GM20000 (cell line): Measurements from ENCODE around the gene ERMN.

Source experiments
- DNase-seq: peaks from one replicate; pipeline ENCODE4 v3.0.0; 2012; ENCODE audit warnings: low spot score
- TF ChIP-seq, protein P1 (sequence below): IDR thresholded peaks from 2 replicates; pipeline ENCODE4 v1.5.1; 2012; ENCODE audit warnings: mild to moderate bottlenecking, control low read depth; ENCODE audit errors: extremely low read depth, missing control alignments

ERMN gene

DNA sequence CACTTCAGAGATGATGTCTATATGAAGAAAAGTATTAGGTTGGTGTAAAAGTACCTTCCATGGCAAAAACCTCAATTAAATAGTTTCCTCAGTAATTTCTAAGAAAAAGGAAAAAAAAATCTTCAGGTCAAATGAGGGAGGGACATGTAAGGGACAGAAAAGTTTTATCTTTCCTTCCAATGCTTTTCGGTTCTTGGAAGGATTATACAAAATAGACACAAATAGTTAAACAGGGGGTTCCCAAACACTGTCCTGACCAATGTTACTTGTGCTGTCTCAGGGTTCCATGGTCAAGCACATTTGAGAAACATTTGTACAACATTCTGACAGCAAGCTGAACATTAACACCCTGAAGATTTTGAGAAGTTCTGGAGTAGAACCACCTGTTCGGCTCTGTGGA, 22.0 kb downstream of the ERMN start:
- no peak for DNase-seq
- TF ChIP-seq, protein P1, sequence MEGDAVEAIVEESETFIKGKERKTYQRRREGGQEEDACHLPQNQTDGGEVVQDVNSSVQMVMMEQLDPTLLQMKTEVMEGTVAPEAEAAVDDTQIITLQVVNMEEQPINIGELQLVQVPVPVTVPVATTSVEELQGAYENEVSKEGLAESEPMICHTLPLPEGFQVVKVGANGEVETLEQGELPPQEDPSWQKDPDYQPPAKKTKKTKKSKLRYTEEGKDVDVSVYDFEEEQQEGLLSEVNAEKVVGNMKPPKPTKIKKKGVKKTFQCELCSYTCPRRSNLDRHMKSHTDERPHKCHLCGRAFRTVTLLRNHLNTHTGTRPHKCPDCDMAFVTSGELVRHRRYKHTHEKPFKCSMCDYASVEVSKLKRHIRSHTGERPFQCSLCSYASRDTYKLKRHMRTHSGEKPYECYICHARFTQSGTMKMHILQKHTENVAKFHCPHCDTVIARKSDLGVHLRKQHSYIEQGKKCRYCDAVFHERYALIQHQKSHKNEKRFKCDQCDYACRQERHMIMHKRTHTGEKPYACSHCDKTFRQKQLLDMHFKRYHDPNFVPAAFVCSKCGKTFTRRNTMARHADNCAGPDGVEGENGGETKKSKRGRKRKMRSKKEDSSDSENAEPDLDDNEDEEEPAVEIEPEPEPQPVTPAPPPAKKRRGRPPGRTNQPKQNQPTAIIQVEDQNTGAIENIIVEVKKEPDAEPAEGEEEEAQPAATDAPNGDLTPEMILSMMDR: no peak

DNA sequence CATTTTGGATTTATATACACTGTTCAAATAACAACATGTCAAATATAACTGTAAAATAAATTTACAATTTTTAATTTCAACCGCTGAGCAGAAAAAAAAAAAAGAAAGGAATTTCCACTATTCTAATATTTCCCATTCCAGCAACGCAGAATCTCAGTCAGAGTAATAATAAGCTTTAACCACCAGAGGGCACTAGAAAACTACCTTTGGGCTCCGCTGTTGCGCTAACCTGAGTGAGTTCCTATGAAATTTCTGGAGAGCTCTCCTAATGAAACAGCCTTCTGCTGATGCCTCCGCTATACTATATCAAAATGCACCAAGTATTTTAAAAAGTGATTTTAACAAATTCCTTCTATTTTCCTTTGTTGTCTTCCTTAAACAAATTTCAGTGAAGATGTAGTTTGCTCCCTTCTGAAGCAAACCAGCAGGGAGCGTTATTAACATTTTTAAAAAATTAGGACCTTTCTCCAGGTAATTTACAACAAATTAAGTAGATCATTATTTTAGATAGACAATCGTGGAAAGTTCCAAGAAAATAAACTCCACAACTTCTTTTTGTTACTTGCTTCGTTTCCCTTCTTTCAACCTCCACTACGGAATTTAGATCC, 23.0 kb downstream of the ERMN start:
- TF ChIP-seq, protein P1: peak; percentile 30

DNA sequence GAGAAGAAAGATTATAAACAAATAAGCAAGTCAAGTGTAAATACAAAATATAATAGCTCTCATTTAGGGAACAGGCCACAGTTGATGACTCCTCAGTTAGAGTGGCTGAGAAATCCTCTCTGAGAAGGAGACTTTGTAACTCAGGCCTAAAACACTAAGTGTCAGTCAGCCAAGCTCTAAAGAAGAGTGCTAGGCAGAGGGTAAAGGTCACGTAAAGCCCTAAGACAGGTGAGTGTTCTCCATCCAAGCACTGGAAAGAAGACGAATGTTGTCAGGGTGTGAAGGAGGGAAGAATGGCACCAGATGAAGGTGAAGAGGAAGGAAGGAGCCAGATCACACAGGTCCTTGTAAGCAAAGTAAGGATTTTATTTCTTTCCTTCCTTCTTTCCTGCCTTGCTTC, 24.3 kb downstream of the ERMN start:
- DNase-seq: no peak
- TF ChIP-seq, protein P1: no peak

More for the DNA sequence above, 23.0 kb downstream of the ERMN start:
- DNase-seq: peak; percentile 34

DNA sequence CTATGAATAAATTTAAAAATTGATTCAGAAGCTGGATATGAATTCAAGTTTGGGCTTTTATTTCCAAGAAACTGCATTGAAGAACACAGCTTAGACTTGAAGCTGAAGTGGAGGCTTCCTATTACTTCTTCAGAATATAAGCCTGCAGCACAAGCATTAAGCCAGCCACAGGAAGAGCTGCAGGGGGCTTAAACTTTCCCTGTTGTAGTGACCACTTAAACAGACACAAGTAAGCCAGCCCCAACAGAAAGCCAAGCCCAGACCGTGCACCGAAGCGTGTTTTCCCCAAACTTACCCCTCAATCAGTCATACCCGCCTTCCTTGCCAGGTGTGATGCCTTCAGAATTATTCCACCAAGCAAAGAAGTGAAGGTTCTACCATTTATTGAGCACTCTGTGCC, 28.7 kb downstream of the ERMN start:
- TF ChIP-seq, protein P1: no peak
- DNase-seq: no peak

DNA sequence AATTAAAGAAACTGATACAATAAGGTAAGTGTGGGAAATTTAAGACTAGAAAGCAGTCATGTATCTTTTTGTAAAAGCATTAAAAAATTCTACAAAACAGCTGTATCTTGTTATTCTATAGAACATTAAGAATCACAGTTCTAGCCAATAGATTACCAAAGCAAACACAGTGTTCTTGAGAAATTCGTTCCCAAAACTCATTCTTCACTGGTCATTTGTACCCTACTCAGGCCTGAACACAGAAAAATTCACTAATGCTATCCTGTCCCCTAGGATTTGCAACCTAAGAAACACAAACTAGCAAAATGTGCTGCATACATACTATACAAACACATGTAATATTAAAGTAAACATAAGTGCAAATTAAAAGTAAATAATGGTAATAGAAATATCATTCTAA, 29.1 kb downstream of the ERMN start:
- TF ChIP-seq, protein P1: no peak
- DNase-seq: no peak

DNA sequence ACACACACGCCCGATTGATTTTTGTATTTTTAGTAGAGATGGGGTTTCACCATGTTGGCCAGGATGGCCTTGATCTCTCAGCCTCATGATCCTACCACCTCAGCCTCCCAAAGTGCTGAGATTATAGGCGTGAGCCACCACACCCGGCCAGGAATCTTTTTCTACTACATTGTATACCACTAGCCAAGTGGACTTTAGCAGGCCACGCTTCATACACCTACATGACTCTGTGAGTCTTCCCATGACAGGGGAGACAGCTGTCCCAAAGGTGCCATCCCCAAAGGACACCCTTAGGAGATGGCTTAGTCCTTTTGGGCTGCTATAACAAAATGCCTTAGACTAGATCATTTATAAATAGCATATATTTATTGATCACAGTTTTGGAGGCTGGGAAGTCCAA, 32.8 kb downstream of the ERMN start:
- DNase-seq: no peak
- TF ChIP-seq, protein P1: no peak

DNA sequence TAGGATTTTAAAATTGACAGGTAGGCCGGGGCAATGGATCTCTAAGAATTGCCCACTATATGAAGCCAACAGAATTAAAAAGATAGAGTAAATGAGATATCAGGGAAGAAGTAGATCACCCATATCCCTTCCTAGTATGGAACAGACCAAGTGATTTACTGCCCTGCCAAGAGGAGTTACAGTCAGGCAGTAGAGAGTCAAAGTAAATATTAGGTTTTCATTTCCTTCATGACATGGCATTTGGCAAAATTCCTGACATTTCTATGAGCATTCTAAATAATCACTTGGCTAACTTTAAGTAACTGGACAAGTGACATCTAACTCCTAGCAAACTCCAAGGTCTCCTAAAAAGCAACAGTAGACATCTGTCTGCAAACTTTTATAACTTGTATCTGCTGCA, 34.6 kb downstream of the ERMN start:
- no peak for DNase-seq
- TF ChIP-seq, protein P1: no peak
